Caki2 (cell line): Measurements from ENCODE around the gene CWC27. TPM values are rescaled to one million over a fixed set of nuclear protein-coding genes. Genes with fewer than 3 reads are reported as not detected.

ENCODE experiments used
- DNase-seq: peaks from one replicate; pipeline ENCODE4 v3.0.0-alpha.2; 2015; ENCODE audit warnings: low read depth
- in situ Hi-C: cut with HindIII; loops from 2 replicates; pipeline ENCODE4 v1.10.0; 2016; ENCODE audit warnings: low sequenced_read_pairs, low pct_unique_long_range_greater_than_20kb, mixed read lengths
- total RNA-seq: library from RNA; depleted of rRNA; stranded (reverse); fragments of >200 nt; shearing (Covaris generic); gene quantifications from 2 replicates; pipeline ENCODE4 v1.2.3, GENCODE V29; 2014; ENCODE audit warnings: low replicate concordance

The CWC27 gene
- total RNA-seq, 1 experiment from 2014 or later, result 15.5 TPM

DNA sequence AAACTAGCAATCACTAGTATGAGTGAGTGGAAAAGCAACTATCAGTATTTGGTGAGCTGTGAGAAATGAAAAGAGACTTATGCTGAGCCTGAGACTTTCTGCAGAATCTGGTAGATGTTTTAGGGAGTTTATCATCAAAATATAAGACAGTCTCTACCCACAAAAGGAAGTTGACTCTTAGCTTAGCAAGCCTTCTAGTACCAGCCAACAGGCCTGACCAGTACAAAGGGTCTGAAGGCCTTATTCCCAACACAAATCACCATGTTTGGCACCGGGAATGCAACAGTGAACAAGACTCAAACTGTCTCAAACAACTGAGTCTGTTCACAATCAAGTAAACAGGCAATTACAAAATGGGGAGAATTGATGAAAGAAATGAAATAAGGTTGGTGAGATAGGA is 244.4 kb downstream of the CWC27 start:
- DNase-seq, result no peak
- in situ Hi-C loops, result no loop called here

DNA sequence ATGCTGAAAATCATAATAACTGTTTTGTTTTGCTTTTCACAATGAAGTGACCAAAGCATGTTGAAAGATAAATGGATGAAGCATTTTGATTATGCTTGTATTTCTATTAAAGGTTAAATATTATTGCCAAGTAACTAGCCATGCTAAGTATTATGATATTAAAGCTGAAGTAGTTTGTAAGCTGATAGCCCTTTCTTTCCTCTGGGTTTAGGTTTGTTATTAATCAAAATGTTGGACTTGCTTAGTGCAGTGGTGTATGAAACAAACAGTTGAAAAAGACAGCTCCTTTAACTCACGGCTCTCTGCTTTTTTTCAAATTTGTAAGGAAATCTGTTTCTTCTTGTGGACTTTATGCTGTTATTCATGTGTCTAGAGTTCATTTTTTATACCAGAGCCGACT is 246.0 kb downstream of the CWC27 start:
- DNase-seq, result no peak
- in situ Hi-C loops, result no loop called here

DNA sequence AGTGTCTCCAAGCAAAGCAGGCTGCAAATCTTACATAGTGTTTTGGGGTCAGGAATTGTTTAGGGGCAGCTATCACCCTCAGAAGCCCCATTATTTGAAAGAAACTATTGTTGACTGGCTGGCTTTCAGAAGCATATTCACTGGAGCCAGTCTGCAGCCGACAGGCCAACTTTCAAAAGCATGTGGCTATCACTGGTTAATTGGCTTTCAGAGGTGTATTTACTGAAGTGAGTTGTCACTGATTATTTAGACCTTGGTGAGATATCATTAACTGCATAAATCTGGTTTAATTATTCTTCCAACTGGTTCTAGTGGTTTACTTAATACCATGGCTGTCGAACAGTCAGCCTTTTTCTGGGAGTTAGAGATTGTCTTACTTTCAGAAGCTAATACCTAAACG is 247.0 kb downstream of the CWC27 start:
- in situ Hi-C loops, result no loop called here
- DNase-seq, result no peak

DNA sequence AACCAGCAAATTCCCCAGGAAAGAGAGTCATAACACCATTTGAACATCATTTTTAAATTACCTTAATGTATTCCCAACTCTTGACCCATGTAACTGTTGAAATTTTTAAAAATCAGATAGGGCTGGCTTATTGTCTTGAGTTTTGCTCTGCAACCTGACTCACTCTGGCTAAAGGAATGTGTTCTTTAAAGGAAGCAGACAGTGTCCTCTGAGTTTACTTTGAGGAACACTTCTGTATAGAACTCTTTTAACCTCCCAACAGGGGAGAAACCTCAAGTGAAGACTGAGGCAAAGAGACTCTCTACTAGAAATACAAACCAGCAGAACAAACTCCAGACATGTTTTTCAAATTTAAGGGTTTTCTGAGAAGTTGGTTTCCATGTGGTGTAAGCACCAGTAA is 248.9 kb downstream of the CWC27 start:
- no peak for DNase-seq
- in situ Hi-C loops, result no loop called here

DNA sequence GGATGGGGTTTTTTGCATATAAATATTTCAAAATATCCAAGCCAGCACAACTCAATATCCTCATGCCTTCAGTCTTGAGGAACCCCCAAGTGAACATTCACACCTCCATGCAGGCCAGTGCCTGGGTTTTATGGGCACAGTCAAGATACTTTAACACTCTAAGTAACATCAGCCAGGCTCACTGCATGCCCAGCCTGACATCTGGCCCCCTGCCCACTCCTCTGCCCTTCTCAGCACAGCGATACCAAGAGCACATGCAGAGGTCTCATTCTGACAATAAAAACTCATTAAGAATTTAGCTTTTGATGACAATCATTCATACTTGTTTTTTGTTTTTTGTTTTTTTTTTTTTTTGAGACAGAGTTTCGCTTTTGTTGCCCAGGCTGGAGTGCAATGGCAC is 250.0 kb downstream of the CWC27 start:
- no peak for DNase-seq
- in situ Hi-C loops, result no loop called here

DNA sequence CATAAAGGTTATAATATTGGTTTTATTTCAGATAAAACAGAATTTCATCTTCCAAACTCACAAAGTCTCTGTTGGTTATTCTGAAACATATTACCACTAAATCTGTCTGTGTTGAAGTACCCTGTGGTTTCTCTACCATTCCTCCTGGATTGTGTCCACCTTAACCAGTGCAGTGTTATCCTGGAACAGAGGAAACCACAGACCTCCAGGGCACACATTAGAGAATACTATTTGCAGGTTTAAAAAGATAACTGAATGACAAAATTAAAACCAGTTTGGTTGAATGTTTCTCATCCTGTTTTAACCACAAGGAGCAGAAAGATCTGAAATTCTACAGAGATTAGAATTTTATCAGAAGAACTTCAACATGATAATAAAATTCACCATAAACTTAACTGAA is 251.8 kb downstream of the CWC27 start:
- DNase-seq, result no peak
- in situ Hi-C loops, result no loop called here

DNA sequence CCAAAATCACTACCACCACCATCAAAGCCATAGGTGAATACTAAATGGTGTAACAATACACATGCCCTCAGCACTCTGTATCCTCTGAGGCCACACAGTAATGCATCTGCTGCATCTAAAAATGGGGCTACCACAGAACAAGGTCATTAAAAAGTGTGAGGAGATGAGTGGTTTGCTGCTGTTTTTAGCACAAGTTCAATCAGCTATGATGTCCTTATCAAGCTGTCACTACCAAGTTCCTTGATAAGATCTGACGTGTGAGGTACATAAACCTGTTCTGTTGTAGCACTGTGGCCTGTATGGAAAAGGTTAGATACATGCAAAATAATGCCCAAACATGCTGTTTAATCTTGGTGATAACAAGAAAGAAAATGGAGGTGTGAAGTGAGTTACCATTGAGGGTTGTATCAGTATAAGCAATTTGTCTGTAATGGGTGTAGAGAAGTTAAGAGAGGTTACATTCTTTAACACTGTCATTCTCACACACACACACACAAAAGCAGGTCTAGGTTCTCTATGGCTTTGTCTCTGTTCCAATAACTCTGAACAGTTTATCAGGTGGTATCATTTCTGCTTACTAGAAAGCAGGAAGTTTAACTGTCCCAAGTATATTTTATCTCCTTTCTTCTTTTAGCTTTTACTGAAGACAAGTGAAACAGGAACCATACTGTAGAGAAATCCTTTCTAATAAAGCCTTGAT is 252.9 kb downstream of the CWC27 start:
- in situ Hi-C loops, result no loop called here
- no peak for DNase-seq

DNA sequence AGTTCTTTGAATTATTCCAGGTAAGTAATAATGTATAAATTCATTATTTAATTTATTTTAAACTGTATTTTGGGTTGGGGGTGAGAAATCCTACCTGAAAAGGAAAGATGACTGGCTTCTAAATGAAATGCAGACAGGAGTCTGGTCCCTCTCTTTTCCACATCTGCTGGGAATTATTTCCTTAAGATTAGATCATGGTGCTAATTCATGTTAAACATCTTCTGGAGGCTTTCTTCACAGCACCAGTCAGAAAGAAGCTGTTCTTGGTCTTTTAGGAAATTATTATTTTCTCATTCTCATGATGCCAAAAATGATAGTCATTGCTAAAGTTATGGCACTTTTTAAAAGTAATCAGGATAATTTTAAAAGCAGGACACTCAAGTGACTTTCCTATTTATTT is 254.2 kb downstream of the CWC27 start:
- DNase-seq, result no peak
- in situ Hi-C loops, result no loop called here

GRCh38 chr5:65024681-65025080 is 256.0 kb downstream of the CWC27 start:
- DNase-seq, result no peak
- in situ Hi-C loops, result no loop called here

- no peak for DNase-seq
- in situ Hi-C loops, result no loop called here
Measured at GRCh38 chr5:65026816-65027548, 258.3 kb downstream of the CWC27 start.

GRCh38 chr5:65029178-65029577 is 260.4 kb downstream of the CWC27 start:
- in situ Hi-C loops, result no loop called here
- no peak for DNase-seq

- in situ Hi-C loops, result no loop called here
- no peak for DNase-seq
Measured at GRCh38 chr5:65030056-65030455, 261.3 kb downstream of the CWC27 start.

- in situ Hi-C loops, result no loop called here
- DNase-seq, result peak; percentile 14
Measured at GRCh38 chr5:65032250-65032649, 263.5 kb downstream of the CWC27 start.

- in situ Hi-C loops, result no loop called here
- peak; percentile 21 for DNase-seq
Measured at GRCh38 chr5:65034029-65034812, 265.5 kb downstream of the CWC27 start.

DNA sequence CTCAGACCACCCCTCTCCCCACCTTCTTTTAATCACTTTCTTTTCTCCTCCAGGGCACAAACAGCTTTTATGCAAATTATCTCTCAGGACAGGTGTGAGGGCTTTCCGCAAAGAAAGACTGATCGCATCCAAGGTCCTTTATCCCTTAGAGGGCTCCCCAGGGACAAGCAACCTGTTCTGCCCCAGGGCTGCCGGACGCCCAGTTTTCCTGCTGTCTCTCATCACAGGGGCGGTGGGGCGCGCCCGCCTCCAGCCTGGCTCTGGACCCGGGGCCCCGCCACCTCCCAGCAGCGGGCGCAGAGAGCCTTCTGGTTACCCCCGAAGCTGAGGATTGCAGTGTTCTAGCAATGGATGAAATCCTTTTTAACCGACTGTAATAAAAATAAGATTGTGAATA is 266.1 kb downstream of the CWC27 start:
- DNase-seq, result no peak
- in situ Hi-C loops, result no loop called here

DNA sequence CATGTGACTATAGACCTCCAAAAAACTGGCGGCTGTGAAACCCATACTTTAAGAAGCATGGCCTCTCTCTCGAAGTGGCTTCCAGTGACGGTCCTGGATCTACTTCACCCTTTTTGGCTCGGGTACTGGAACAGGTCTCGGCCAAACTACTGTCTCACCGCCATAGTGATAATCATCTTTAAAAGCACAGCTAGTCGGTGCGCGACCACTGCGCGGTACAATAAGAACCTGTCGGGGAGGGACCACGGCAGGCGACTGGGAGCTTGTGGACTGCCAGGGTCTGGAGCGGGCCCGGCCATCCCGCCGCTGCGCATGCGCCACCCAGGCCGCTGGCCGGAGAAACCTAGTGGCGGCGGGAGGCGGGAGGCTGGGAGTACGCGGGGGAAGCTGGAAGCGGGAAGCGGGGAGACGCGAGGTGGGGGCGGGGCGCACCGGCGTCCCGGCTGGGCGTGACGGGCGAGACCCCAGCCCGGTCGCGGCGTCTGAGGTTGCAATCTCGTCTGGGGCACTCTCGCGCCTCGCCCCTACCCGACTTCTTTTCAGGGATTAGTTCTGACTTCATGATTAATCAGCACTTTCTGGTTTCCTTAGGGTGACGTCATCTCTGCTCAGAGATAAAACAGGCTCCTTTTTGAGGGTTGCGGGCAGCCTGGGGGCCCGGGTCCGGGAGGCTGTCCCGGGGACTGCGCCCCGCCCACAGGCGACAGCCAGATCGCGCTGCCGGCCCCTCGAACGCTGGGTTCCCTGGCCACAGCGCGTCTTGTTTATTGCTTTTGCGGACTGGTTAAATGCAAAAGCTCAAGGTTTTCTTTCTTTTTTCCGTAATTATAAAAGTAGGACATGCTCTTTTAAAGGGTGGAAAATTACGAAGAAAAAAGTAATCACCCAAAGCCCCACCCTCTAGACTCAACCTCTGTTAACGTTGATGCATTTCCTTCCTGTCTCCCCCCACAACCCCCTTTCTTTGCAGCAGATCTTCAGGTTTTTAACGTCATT is 266.8 kb downstream of the CWC27 start:
- peak; percentile 85 for DNase-seq
- in situ Hi-C loops, result no loop called here

GRCh38 chr5:65037831-65038815 is 269.4 kb downstream of the CWC27 start:
- DNase-seq, result peak; percentile 10
- in situ Hi-C loops, result no loop called here
